Measurements from ENCODE around the gene SORCS3.

SORCS3 gene

DNA sequence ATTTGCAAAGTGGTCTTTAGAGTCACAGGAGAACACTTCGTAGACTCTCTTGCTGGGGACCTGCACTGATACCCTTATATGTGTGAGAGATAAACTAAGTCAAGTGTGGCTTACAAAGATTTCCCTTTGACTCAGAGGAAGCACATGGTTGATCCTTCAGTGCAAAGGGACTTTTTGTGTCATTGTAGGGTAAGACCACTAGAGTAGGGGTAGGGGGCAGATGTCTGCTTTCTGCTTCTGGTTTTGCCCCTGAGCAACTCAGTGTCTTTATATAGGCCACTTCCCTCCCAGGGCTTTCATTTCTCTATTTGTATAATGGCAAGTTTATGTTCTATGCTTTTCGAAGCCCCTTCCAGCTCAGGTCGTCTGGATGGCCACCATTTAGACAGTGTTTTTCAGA, 281.7 kb downstream of the SORCS3 start:
- no peak for DNase-seq (ENCODE audit: low spot score)

DNA sequence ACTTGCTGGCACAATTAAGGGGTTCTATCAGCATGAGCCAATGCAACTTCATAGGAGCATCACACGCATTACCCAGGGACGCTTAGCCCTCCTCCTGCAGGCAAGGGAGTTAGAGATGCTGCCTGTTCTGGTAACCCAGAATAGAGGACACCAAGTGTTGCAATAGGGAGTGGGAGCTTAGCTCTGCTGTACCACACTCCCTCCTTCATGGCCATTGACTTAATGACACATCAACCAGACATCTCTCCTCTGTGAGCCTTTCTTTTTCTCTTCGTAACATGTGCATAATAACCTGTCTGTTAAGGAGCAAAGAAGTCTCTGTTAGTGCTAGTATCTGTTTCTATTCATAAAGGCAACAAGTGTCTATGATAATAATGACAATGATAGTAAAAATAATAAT, 282.4 kb downstream of the SORCS3 start:
- no peak for DNase-seq (ENCODE audit: low spot score)

DNA sequence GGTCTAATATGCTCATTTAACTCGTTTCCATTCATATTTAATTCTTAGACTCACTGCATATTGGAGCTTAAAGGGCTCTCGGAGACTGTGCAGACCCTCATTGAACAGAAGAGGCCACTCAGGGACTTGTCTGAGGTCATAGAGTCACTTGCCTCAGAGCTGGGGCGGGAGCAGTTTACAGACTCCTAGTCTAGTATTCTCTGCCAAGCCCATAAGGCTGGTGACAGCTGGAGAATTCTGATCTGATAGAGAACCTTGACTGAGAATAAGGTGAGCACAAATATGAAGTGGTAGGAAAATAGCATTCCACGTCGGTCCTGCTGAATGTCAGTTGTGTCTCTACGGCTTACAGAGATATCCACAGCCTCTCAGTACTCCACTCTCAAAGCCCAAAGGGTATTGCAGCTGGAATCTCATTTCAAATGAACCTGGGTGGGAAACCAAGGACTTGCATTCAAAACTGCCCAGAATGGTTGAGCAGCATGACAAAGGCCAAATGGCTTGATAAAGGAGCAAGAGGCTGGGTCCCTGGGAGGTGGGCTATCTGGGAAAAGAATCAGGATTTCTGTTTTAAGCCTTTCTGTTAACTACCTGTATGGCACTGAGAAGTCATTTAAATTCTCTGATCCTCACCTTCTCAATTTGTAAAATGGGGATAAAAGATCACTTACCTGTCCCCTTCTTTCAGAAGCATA, 283.2 kb downstream of the SORCS3 start:
- no peak for DNase-seq (ENCODE audit: low spot score)

DNA sequence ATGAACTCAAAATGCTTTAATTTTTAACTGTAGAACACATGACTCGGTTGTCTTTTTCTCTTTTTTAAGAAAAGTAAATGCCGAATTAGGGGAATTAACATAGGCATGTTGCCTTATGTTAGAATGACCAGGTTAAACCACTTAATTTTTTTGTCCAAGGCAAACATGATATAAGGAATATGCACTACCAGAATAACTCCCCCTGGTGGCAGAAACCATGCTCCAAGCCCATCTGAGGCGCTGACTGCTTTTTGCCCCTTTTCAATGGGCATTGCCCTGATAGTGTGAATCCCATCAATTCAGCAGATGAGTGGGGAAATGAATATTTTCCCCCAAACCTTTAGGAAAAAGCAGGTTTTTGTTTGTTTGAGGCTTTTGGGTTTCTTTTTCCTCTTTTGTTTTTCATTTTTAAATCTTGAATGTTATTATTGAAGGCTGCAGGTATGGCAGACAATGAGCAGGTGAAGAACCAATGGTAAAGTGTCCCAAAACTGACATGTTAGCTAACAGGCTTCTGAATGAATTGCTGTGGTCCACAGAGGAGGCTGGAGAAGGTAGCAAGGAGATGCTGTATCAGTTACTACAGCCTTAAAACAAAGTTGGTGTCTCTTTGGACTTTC, 284.3 kb downstream of the SORCS3 start:
- DNase-seq (ENCODE audit: low spot score) = peak; percentile 30

DNA sequence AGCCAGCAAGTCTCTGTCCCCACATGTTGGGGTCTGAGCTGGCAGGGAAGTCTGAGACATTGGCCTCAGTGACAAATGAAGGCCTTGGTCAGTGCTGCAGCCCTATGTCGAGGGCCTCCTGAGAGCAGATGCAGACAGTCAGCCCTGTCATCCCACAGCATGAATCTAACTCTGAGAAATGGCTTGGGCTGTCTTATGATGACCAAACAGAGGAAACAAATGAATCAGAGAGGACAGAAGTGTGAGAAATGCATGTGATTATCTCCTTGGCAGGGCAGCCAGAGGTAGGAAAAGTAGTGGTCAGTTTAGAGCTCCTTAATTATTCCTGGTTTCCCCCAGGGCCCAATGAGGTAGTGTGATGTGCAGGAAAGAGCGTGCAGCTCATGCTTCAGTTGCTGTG, 287.6 kb downstream of the SORCS3 start:
- no peak for DNase-seq (ENCODE audit: low spot score)

DNA sequence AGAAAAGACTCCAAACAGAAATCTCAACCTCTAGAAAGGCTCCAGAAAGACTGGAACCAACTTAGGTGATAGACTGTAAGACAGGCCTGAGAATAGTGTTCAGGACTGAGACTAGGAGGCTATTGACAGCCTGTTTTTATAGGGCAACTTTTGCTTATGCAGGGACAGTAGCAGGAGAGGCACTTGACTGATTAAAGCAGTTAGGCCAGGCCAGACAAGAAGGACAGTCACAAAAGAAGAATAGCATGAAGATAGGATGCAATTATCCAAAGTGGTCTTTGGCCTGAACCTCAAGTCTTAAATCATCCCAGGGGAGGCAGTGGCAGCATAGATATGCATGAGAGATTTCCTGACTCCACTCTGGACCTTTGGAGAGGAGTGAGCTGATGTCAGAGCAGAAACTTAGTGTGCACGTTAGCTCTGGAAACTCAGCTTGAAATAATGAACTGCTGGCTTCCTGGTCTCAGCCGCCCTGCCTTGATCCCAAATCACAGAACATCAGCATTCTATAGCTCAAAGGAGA, 290.6 kb downstream of the SORCS3 start:
- DNase-seq (ENCODE audit: low spot score) = no peak

DNA sequence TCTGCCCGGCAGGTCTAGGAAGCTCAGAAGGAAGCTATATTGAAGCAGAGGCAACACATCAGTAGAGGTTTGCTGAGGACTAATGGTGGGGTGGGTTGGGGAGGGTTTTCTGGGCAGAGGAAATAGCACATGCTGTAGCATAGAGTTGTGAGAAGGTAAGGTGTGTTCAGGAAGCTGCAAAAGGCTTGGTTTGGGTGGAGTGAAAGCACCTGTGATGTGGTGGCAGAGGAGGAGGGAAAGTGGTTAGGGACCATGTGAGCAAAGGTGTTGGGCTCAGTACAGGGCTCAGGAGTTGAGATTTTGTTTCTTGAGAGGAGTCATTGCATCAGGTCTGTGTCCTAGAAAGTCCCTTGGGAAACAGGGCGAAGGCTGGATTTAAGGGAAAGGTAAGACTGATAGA, 294.6 kb downstream of the SORCS3 start:
- no peak for DNase-seq (ENCODE audit: low spot score)

DNA sequence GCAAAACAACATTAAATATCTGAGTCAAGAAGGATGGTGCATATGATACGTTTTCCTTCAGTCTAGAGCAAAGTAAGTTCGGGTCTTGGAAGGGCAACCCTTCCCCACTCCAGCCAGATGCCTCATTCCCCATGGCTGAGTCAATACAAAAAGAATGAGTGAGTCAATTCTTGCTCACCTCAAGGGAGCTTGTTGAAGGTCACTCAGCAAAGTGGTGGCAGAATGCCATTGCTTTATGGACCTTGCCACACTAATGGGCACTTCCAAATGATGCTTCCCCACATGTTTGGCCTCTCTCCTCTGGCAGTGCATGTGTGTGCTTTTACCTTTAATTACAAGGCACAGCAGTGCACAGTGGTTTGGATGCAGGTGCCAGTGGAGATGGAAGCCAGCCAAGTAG, 296.5 kb downstream of the SORCS3 start:
- DNase-seq (ENCODE audit: low spot score) = no peak

DNA sequence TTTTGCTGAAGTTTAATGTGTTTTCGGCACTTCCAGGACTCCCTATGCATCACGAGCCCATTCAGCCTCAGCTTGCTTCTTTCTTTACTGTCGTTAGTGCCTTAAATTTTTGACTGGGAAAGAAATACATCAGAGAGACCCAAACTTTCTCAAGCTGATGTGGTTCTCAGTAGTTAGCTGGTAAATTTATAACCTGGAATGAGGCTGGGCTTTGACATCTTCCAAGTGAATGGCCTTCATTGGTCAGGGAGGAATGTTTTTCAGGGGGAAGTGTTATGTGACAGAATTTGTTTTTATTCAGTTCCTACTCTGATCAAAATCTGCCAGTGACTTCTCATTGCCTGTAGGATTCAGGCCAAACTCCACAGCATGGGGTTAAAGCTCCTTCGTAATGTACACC, 296.9 kb downstream of the SORCS3 start:
- DNase-seq (ENCODE audit: low spot score) = no peak

DNA sequence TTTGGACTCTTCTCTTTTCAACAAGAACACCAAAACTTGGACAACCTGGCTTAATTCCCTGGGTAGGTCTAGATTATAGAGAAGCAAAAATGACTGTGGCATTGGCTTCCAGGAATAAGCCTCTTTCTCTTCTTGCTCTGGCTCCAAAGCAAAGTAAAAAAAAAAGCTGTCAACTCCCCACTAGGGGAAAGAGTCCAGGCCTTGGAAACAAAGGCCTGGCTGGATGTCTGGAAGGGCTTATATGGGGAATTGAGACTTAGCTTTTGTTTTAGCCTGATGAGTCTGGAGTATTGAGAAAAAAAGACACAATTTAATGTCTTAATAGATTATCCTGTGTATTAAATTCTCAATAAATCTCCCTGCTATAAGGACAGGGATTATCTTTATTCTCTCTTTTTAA, 300.6 kb downstream of the SORCS3 start:
- no peak for DNase-seq (ENCODE audit: low spot score)

DNA sequence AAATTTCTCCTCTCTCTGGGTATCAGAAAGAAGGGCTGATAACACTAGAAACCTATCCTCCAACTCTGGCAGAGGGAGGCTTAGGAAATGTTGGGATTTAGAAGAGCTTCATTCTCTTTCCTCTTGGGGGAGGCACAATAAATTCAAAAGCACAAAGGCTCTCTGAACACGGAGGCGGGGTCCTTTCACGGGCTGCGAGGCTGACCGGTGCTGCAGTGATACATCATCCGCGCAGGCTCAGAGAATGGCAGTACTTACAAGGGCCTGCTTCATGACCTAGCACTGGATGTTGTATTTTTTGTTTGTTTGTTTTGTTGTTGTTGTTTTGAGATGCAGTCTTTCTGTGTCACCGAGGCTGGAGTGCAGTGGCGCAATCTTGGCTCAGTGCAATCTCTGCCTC, 306.2 kb downstream of the SORCS3 start:
- no peak for DNase-seq (ENCODE audit: low spot score)

DNA sequence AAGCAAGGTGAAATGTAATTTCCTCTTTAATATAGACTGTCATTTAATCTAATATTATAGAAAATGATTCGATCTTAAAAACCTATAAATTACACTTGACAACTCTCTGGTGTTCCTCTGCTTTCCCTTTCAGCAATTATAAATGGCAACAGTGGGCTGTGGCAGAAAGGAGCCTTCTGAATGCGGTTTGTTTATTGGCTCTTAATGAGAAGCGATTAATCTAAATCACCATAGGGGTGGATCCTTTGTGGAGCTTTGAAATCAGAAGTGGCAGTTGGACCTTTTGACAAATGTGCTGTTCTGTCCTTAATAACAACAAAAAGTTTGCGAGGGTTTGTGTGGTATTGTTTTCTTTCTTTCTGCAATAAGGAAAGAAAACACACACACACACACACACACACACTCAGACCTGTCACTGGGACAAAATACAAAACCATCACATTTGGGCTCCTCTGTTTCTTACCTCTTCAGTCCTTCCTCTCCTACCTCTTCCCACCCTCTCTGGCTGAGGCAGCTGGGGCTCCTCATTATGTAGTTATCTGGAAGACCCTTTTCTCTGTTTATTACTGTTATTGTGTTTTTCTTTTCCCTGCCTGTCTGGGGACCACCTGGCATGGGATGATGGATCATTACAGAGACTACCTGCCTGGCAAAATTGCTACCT, 316.2 kb downstream of the SORCS3 start:
- no peak for DNase-seq (ENCODE audit: low spot score)

DNA sequence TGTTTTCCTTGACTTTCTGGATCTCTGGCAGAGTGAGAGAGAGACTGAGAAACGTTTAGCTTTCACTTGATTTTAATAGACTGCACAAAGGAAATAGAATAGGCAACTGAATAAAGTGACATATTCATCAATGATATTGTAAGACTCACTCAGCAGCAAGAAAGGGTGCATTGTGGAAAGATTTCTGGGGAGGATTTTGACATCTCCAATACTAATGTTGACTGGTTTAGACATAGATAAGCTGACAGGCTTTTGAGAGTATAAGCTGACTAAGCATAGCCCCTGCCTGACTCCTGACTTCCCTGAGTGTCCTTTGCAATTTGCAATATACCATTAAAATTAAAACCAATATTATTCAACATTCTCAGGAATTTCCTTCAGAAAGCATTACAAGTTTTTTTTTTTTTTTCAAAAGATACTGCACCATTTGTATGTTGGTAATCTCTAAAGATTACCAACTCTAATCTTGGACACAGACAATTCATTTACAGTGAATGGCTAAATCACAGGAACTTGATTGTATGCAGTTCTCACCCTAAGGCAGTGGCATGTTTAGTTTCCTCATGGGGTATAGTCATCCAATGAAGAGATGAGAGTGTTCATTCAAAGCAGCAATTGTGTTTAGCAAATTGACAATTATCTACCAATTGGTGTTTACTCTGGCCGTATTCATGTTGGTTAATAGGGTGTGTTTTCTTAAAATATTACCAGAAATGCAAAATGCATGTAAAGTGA, 325.6 kb downstream of the SORCS3 start:
- no peak for DNase-seq (ENCODE audit: low spot score)

DNA sequence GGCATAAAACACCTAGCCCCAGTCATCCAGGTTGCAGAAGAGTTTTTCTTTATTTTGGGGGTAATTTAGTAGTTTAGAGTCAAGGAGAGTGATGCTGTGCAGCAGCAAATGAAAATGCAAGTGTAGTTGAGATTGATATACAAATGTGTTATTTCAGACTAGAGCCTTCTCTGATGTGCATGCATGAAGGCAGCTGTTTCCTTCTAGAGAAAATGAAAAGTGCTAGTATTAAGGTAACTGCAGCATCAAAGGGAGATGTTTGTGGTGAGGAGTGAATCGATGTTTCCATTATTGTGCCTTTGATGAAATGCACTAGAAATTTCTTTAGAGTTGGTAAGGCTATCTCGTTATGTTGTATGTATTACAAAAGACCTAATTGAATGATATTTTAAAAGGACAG, 339.3 kb downstream of the SORCS3 start:
- DNase-seq (ENCODE audit: low spot score) = no peak

DNA sequence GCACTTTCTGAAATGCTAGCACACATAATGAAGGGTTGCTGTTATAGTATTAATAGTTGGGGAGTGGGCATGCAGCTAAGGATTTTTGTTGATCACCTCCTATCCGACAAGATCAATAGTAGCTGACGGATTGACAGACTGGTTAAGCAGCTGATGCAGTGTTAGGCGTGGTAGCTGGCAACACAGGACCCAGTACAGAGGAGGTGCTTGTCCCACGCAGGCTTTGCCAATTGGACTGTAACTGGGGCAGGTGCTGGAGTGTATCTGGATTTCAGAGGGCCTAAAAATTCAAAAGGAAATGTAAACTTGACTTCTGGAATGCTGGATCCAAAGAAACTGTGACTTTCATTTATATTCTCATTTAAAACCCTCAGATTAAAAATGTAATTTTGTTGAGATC, 340.9 kb downstream of the SORCS3 start:
- no peak for DNase-seq (ENCODE audit: low spot score)

DNA sequence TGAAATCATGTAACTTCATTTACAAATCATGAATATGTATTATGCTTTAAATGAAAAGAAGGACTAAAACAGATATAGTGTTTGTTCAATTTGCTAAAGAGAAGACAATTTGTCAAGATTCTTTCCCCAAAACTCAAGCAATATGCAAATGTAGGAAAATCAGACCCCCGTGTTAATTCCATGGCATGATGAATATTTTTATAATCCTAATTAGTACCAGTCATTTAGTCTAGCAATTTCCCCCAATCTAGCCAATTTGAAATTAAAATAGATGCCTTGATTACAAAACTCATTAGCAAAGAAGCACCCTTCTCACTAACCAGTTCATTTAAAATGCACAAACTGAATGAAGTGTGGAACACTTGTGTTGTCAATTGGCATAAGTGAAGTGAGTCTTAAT, 347.6 kb downstream of the SORCS3 start:
- no peak for DNase-seq (ENCODE audit: low spot score)

DNA sequence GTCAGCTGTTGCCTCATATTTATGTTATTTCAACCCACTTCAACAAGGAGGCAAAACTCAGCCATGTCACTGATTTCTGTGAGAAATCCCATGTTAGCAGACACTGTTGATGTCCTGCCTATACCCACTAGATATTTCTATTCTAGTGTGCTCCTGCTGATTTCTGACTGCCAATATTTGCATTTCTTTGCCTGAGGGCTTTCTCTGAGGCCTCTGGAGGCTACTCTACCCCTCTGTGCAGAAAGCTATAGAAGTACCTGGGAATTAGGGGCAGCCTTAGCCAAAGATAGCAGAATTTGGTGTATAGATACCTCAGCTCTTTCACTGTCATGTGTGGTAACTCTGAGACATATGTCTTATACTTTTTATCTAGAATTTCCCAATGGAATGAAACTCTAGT, 348.8 kb downstream of the SORCS3 start:
- DNase-seq (ENCODE audit: low spot score) = no peak

DNA sequence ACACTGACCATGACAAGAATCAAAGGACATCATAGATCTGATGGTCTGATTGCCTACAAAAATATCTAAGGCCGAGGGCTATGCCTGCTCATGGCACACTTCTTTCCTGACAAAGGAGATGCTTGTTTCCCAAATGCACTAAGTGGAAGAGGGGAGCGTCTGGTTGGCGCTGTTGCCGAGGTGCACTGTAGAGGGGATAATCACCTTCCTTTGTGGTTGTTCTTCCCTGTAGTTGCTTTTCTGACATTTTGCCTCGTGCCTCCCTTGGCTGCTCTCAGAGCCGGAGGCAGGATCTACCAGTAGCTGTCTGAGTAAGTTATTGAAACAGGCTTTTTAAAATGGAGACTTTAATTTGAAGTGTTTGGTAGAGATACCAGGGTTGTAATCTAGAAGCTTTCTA, 352.0 kb downstream of the SORCS3 start:
- no peak for DNase-seq (ENCODE audit: low spot score)

DNA sequence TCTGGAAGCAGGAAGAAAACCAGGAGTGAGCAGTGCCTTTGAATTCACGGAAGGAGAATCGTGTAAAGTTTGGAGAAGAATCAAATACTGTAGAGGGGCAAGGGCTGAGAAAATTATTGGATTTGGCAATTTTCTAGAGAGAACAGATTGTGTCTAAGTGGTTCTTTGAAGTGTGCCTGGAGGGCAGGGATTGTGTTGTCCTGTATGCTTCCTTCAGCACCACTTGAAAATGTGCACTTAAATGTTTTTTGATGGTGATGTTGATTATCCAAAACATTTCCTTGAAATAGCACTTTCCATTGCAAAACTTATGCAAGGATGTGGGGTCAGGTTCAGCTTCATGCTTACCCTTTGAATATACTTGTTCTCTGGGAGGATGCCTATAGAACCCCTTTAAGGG, 360.2 kb downstream of the SORCS3 start:
- DNase-seq (ENCODE audit: low spot score) = no peak

DNA sequence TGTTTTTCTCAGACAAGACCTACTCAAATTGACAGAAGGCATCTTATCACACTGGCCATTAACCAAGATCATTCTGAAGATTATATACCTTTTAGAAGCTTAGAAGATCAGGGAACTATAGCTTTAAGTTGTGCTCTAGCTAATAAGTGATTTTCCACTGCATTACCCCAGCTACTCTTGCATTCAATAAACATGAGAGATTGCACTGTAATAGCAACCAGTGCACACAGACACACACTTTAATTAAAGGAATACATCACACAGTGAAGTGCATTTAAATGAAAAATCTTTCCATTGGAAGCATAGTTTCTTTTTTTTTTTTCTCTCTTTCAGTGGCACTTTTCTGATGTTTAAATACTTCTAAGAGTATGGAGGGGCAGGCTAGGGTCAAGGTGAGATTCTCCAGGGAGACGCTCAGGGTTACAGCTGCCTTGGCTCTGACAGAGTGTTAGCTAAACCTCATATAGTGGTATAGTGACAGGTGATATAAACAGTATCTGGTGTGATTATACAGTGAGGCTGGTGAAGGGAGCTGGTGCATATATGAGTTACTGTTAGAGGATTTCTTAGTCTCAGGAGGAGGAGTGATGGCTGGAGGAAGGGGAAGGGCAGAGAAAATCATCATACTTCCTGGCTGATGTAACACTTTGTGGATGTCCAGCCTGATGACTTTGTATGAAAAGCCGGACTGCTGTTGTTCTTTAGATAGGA, 369.5 kb downstream of the SORCS3 start:
- no peak for DNase-seq (ENCODE audit: low spot score)

DNA sequence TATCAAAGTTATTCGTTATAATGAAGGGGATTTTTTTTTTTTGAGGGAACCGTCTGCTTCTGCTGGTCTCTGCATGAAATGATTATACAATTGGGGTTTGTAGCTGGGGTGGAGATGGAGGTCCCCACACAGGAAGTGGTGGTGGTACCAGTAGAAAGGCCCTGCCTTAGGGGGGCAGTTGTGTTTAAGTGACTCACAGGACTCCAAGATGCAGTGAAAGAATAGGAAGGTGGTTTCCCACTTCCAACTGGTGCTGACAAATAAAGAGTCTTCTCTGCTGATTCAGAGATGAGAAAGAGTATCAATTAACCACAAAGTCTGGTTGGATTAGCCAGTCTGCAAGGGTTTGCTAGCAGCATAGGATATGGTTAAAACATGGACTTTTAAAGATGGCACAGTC, 376.0 kb downstream of the SORCS3 start:
- DNase-seq (ENCODE audit: low spot score) = no peak

DNA sequence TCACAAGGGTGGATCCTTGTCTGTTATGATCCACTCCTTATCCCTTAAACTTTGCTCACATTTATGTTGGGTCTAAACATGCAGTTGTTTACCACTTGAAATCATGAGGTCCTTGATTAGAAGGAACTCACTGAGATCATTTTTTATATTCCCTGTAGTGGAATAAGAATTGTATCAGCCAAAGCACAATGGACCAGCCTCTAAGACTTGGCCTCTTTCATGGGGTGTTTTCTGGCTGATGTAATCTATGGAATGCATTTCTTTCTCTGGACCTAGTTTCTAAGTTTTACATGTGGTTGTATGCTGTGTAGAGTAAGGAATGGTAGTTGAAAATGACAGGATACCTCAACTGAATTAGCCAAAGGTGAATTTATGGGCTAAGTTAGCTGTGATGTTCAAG, 376.6 kb downstream of the SORCS3 start:
- DNase-seq (ENCODE audit: low spot score) = no peak

All from D341Med (cell line).